NCI-H1417 treated with DMSO at 0.1 percent for 48 hours (cell line): ENCODE measurements around the gene ANGPTL5.
A peak's percentile ranks its signal among the peaks of the same experiment; 100 is the strongest.
"Not testable (repeated sequence)": the region's sequence is repeated elsewhere in the genome, so short reads cannot be mapped to it uniquely, and the experiment has no call there.

Experiments
- DNase-seq: peaks from one replicate; lab custom pipeline; 2025; lab: John Stamatoyannopoulos, UW

The ANGPTL5 gene

GRCh38 chr11:101885631-101886030, 30.7 kb downstream of the ANGPTL5 start:
- no peak for DNase-seq

GRCh38 chr11:101881586-101881985, 34.7 kb downstream of the ANGPTL5 start:
- no peak for DNase-seq

GRCh38 chr11:101880222-101880621, 36.1 kb downstream of the ANGPTL5 start:
- no peak for DNase-seq

- DNase-seq: no peak
These were observed 44.0 kb downstream of the ANGPTL5 start for GRCh38 chr11:101872171-101872882.

- no peak for DNase-seq
These were observed 45.8 kb downstream of the ANGPTL5 start for GRCh38 chr11:101870510-101870909.

GRCh38 chr11:101867951-101868350, 48.4 kb downstream of the ANGPTL5 start:
- DNase-seq: no peak

GRCh38 chr11:101866619-101867491, 49.5 kb downstream of the ANGPTL5 start:
- DNase-seq: no peak

- DNase-seq: no peak
These were observed 52.2 kb downstream of the ANGPTL5 start for GRCh38 chr11:101864098-101864497.

- DNase-seq: no peak
These were observed 53.0 kb downstream of the ANGPTL5 start for GRCh38 chr11:101863361-101863760.

GRCh38 chr11:101862391-101863233, 53.7 kb downstream of the ANGPTL5 start:
- DNase-seq: no peak

- peak; percentile 18 for DNase-seq
These were observed 55.5 kb downstream of the ANGPTL5 start for GRCh38 chr11:101860696-101861427.

GRCh38 chr11:101852260-101852659, 64.1 kb downstream of the ANGPTL5 start:
- not testable (repeated sequence) for DNase-seq

GRCh38 chr11:101848262-101848661, 68.1 kb downstream of the ANGPTL5 start:
- DNase-seq: no peak

- no peak for DNase-seq
These were observed 71.7 kb downstream of the ANGPTL5 start for GRCh38 chr11:101844608-101845007.

GRCh38 chr11:101840704-101841103, 75.6 kb downstream of the ANGPTL5 start:
- DNase-seq: no peak
